ENCODE results near the gene IGFBP5. TPM values are rescaled to one million over a fixed set of nuclear protein-coding genes. Genes with fewer than 3 reads are reported as not detected.

Gene IGFBP5
- total and polyA plus RNA-seq, 2 donors (not counting 3 experiments of a cell fraction or from before 2014, with no cell fraction given): 0.06 TPM; not detected in 1

DNA sequence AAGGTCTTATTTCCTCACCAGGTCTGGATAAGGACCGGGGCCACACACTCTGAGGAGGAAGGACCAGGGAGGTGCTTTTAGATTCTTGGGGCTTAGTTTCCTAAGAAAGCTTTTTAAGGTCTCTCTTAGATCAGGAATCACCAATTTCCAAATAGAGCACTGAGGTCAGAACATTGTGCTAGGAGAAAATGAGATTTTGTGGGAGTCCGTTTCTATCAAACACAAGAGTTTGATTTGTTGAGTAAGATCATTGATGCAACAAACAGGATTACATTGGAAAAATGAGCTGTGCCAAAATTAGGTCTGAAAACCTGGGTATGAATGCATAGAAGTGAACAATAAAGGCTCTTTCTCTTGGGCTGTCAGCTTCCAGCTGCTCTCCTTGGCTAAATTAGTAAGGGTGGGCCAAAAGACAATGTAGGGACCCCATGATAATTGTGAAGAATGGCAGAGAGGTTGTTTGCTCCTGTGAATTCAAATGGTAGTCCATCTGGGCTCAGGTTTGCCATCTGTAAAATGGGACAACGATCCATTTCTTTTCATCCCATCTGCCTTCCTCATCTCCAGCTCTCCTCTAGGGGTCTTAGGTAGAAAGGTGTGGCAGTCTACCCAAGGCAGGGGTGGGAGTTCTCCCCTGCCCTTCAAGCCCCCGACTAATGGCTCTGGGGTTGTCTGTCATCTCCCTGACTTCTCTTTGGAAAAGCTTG, 42.1 kb downstream of the IGFBP5 start:
- FAIRE-seq (peak; percentile 4), DNase-seq (ENCODE audit: low read depth, low spot score) (no peak)
- Histone ChIP-seq H3K27me3 (ENCODE audit: control insufficient read depth in 2 of 2, insufficient read depth in 2 of 2, low read length in 2 of 2) (no peaks in the 10 kb centered on the region), H3K9me3 (replicated peaks; ENCODE audit: control insufficient read depth, insufficient read depth, low read length) (no peaks in the 10 kb centered on the region), H3K79me2 (ENCODE audit: control insufficient read depth, insufficient read depth, low read length) (peaks cover 4% of the 10 kb centered on the region), H4K20me1 (replicated peaks; ENCODE audit: control insufficient read depth, extremely low read depth, insufficient read depth, low read length) (no peaks in the 10 kb centered on the region), H3K9ac (replicated peaks; ENCODE audit: extremely low read depth, insufficient read depth, low read length) (no peak overlapping the region), H3K4me1 (ENCODE audit: control insufficient read depth, extremely low read depth, insufficient read depth, low read length) (peaks cover 17% of the 10 kb centered on the region), H3K9me1 (replicated peaks; ENCODE audit: control insufficient read depth, extremely low read depth, insufficient read depth, low read length) (no peaks in the 10 kb centered on the region), H3K27ac (ENCODE audit: insufficient read depth, low read depth, low read length) (no peak overlapping the region), H3K36me3 (ENCODE audit: control insufficient read depth in 2 of 2, extremely low read depth in 1 of 2, insufficient read depth in 2 of 2, low read length in 2 of 2) (no peaks in the 10 kb centered on the region), H2AFZ (ENCODE audit: low read depth, low read length) (no peak overlapping the region), H3K4me2 (ENCODE audit: insufficient read depth, low read length) (no peak overlapping the region), H3K4me3 (replicated peaks in 1 of 3; ENCODE audit: insufficient read depth in 1 of 3, low read depth in 1 of 3, low read length in 3 of 3) (no peak overlapping the region)
- POLR2A ChIA-PET: no interaction called here
- dilution Hi-C loops (cut with MboI; ENCODE audit: extremely low pct_ligation_motif_present, low sequenced_read_pairs): loop anchor here (10.0 kb wide), 1 partner anchor 128 kb away; no protein-coding TSS in a partner anchor
- no peak for TF ChIP-seq JUN (IDR thresholded peaks at IDR 0.05; ENCODE audit: borderline replicate concordance, insufficient read depth, insufficient read length, low read depth)
- TF ChIP-seq POLR2AphosphoS5 (IDR thresholded peaks at IDR 0.05; ENCODE audit: insufficient read depth, low read depth, low read length): no peak
- TF ChIP-seq GATA2 (IDR thresholded peaks at IDR 0.05; ENCODE audit: insufficient read depth, insufficient read length, low read depth, low read length): no peak
- no peak for TF ChIP-seq MYC (IDR thresholded peaks at IDR 0.05; ENCODE audit: low read depth, low read length)
- TF ChIP-seq, protein P1, sequence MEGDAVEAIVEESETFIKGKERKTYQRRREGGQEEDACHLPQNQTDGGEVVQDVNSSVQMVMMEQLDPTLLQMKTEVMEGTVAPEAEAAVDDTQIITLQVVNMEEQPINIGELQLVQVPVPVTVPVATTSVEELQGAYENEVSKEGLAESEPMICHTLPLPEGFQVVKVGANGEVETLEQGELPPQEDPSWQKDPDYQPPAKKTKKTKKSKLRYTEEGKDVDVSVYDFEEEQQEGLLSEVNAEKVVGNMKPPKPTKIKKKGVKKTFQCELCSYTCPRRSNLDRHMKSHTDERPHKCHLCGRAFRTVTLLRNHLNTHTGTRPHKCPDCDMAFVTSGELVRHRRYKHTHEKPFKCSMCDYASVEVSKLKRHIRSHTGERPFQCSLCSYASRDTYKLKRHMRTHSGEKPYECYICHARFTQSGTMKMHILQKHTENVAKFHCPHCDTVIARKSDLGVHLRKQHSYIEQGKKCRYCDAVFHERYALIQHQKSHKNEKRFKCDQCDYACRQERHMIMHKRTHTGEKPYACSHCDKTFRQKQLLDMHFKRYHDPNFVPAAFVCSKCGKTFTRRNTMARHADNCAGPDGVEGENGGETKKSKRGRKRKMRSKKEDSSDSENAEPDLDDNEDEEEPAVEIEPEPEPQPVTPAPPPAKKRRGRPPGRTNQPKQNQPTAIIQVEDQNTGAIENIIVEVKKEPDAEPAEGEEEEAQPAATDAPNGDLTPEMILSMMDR (IDR thresholded peaks at IDR 0.05; ENCODE audit: extremely low read depth in 1 of 2, insufficient read depth in 1 of 2, low read depth in 1 of 2, low read length in 2 of 2): no peak
- no peak for TF ChIP-seq POLR2A (IDR thresholded peaks at IDR 0.05; ENCODE audit: low read depth, low read length)
- no peak for TF ChIP-seq FOS (IDR thresholded peaks at IDR 0.05; ENCODE audit: borderline replicate concordance, insufficient read depth, low read length)
- TF ChIP-seq, protein P2, sequence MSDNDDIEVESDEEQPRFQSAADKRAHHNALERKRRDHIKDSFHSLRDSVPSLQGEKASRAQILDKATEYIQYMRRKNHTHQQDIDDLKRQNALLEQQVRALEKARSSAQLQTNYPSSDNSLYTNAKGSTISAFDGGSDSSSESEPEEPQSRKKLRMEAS (IDR thresholded peaks at IDR 0.05; ENCODE audit: insufficient read depth, insufficient read length): no peak
- no peak for TF ChIP-seq EZH2 (IDR thresholded peaks at IDR 0.05; ENCODE audit: borderline replicate concordance, low read depth, low read length, severe bottlenecking)
- BruUV-seq (replicated peaks): no TSS peak
- intact Hi-C loops (cut with micrococcal nuclease): no loop called here
- CTCF ChIA-PET: interaction anchor here (1.2 to 4.4 kb wide), 3 partner anchors 13 to 134 kb away, joined by 4 to 24 read pairs (median 4); no protein-coding TSS in a partner anchor
